Measurements from ENCODE around the gene UMODL1.

The UMODL1 gene

GRCh38 chr21:42101246-42101645, 30.1 kb downstream of the UMODL1 start:
- Histone ChIP-seq H3K4me1 (ENCODE audit: control insufficient read depth, insufficient read depth, low read length) (peaks cover 11% of the 10 kb centered on the region), H3K4me3 (ENCODE audit: low read depth, low read length) (no peak overlapping the region), H3K36me3 (ENCODE audit: control insufficient read depth in 2 of 2, insufficient read depth in 1 of 2, low read length in 2 of 2) (no peaks in the 10 kb centered on the region), H3K27ac (ENCODE audit: extremely low read depth, low read depth, low read length) (no peak overlapping the region), H3K9me3 (ENCODE audit: control insufficient read depth, insufficient read depth, low read depth, low read length) (no peaks in the 10 kb centered on the region)
- TF ChIP-seq ZNF362 (tag by site-specific recombination; IDR thresholded peaks at IDR 0.05) (no peak), ZNF16 (tag by site-specific recombination; IDR thresholded peaks at IDR 0.05; ENCODE audit: low read depth) (no peak), ZNF768 (tag by site-specific recombination; IDR thresholded peaks at IDR 0.05) (no peak)
- CTCF ChIA-PET, result interaction anchor here (1.6 kb wide), 1 partner anchor 285 kb away, joined by 5 read pairs; no protein-coding TSS in a partner anchor
- POLR2A ChIA-PET, result no interaction called here

GRCh38 chr21:42102076-42102475, 31.0 kb downstream of the UMODL1 start:
- Histone ChIP-seq H3K4me1 (ENCODE audit: control insufficient read depth, insufficient read depth, low read length) (peaks cover 10% of the 10 kb centered on the region), H3K4me3 (ENCODE audit: low read depth, low read length) (no peak overlapping the region), H3K36me3 (ENCODE audit: control insufficient read depth in 2 of 2, insufficient read depth in 1 of 2, low read length in 2 of 2) (no peaks in the 10 kb centered on the region), H3K27ac (ENCODE audit: extremely low read depth, low read depth, low read length) (no peak overlapping the region), H3K9me3 (ENCODE audit: control insufficient read depth, insufficient read depth, low read depth, low read length) (no peaks in the 10 kb centered on the region)
- TF ChIP-seq ZNF654 (tag by site-specific recombination; IDR thresholded peaks at IDR 0.05; ENCODE audit: low read depth), result no peak
- no peak for TF ChIP-seq ZNF521 (tag by site-specific recombination; IDR thresholded peaks at IDR 0.05)
- no peak for TF ChIP-seq ZBTB7A (tag by site-specific recombination; IDR thresholded peaks at IDR 0.05; ENCODE audit: low read depth)
- TF ChIP-seq ZNF26 (tag by site-specific recombination; IDR thresholded peaks at IDR 0.05), result no peak
- no peak for TF ChIP-seq ZFHX2 (tag by site-specific recombination; conservative IDR thresholded peaks at IDR 0.05)
- TF ChIP-seq ZNF791 (tag by site-specific recombination; IDR thresholded peaks at IDR 0.05), result no peak
- TF ChIP-seq ZNF707 (tag by site-specific recombination; IDR thresholded peaks at IDR 0.05), result no peak
- TF ChIP-seq ZNF501 (tag by site-specific recombination; IDR thresholded peaks at IDR 0.05), result no peak
- no peak for TF ChIP-seq ZNF571 (tag by site-specific recombination; IDR thresholded peaks at IDR 0.05)
- no peak for TF ChIP-seq ZNF132 (tag by site-specific recombination; IDR thresholded peaks at IDR 0.05; ENCODE audit: borderline replicate concordance)
- ChIA-PET CTCF (interaction anchor here (1.6 to 3.1 kb wide), 2 partner anchors 15 to 285 kb away, joined by 5 to 10 read pairs; no protein-coding TSS in a partner anchor), POLR2A (no interaction called here)

GRCh38 chr21:42102526-42102925, 31.4 kb downstream of the UMODL1 start:
- Histone ChIP-seq H3K36me3 (ENCODE audit: control insufficient read depth in 2 of 2, insufficient read depth in 1 of 2, low read length in 2 of 2) (no peaks in the 10 kb centered on the region), H3K27ac (ENCODE audit: extremely low read depth, low read depth, low read length) (no peak overlapping the region), H3K4me3 (ENCODE audit: low read depth, low read length) (no peak overlapping the region), H3K4me1 (ENCODE audit: control insufficient read depth, insufficient read depth, low read length) (peaks cover 6% of the 10 kb centered on the region), H3K9me3 (ENCODE audit: control insufficient read depth, insufficient read depth, low read depth, low read length) (no peaks in the 10 kb centered on the region)
- ChIA-PET POLR2A (no interaction called here), CTCF (interaction anchor here (1.6 to 3.1 kb wide), 2 partner anchors 15 to 286 kb away, joined by 5 to 10 read pairs; no protein-coding TSS in a partner anchor)
- TF ChIP-seq ZNF747 (tag by site-specific recombination; IDR thresholded peaks at IDR 0.05) (no peak), ZNF112 (tag by site-specific recombination; IDR thresholded peaks at IDR 0.05) (no peak), MYNN (tag by site-specific recombination; IDR thresholded peaks at IDR 0.05; ENCODE audit: borderline replicate concordance) (no peak), ZNF664 (tag by site-specific recombination; IDR thresholded peaks at IDR 0.05) (no peak)

- POLR2A ChIA-PET, result no interaction called here
- H3K36me3 ChIP-seq (ENCODE audit: control insufficient read depth in 2 of 2, insufficient read depth in 1 of 2, low read length in 2 of 2), result no peaks in the 10 kb centered on the region
- H3K27ac ChIP-seq (ENCODE audit: extremely low read depth, low read depth, low read length), result no peak overlapping the region
- H3K4me3 ChIP-seq (ENCODE audit: low read depth, low read length), result no peak overlapping the region
- no peaks in the 10 kb centered on the region for H3K9me3 ChIP-seq (ENCODE audit: control insufficient read depth, insufficient read depth, low read depth, low read length)
- H3K4me1 ChIP-seq (ENCODE audit: control insufficient read depth, insufficient read depth, low read length), result 0 out of 2 replicates have a peak, but pooled peaks cover 2% of the 10 kb centered on the region
- CTCF ChIA-PET, result interaction anchor here (3.1 kb wide), 1 partner anchor 14 kb away, joined by 10 read pairs; no protein-coding TSS in a partner anchor
- TF ChIP-seq HOXD13 (CRISPR knock-in tag; IDR thresholded peaks at IDR 0.05; ENCODE audit: borderline replicate concordance), result no peak
- no peak for TF ChIP-seq KLF16 (tag by site-specific recombination; IDR thresholded peaks at IDR 0.05)
- no peak for TF ChIP-seq ZNF19 (tag by site-specific recombination; IDR thresholded peaks at IDR 0.05; ENCODE audit: low read depth)
- no peak for TF ChIP-seq ZNF558 (tag by site-specific recombination; IDR thresholded peaks at IDR 0.05)
- TF ChIP-seq ZBTB44 (tag by site-specific recombination; IDR thresholded peaks at IDR 0.05), result no peak
- no peak for TF ChIP-seq ZNF274 (IDR thresholded peaks at IDR 0.05; ENCODE audit: low read length)
- TF ChIP-seq ZNF274 (tag by site-specific recombination; IDR thresholded peaks at IDR 0.05; ENCODE audit: borderline replicate concordance), result no peak
- TF ChIP-seq ZNF664 (tag by site-specific recombination; IDR thresholded peaks at IDR 0.05), result no peak
- no peak for TF ChIP-seq ZNF114 (tag by site-specific recombination; IDR thresholded peaks at IDR 0.05)
Measured at GRCh38 chr21:42102991-42103390, 31.9 kb downstream of the UMODL1 start.

All from HEK293 (cell line).